ENCODE results near the gene TTC28.
"Not testable (repeated sequence)": the region's sequence is repeated elsewhere in the genome, so short reads cannot be mapped to it uniquely, and the experiment has no call there.

The TTC28 gene

GRCh38 chr22:28464127-28464526, 215.5 kb downstream of the TTC28 start:
- no peak for TF ChIP-seq CTCF (IDR thresholded peaks at IDR 0.05; ENCODE audit: borderline replicate concordance, control extremely low read depth, extremely low read depth, insufficient read depth, missing control alignments)
- in situ Hi-C loops (cut with MboI; ENCODE audit: low sequenced_read_pairs, unreplicated experiment), result no loop called here
- no peak for DNase-seq (ENCODE audit: low spot score)

GRCh38 chr22:28463408-28463807, 216.2 kb downstream of the TTC28 start:
- in situ Hi-C loops (cut with MboI; ENCODE audit: low sequenced_read_pairs, unreplicated experiment); DNase-seq (ENCODE audit: low spot score): not testable (repeated sequence)

GRCh38 chr22:28462901-28463300, 216.7 kb downstream of the TTC28 start:
- TF ChIP-seq CTCF (IDR thresholded peaks at IDR 0.05; ENCODE audit: borderline replicate concordance, control extremely low read depth, extremely low read depth, insufficient read depth, missing control alignments), result no peak
- in situ Hi-C loops (cut with MboI; ENCODE audit: low sequenced_read_pairs, unreplicated experiment), result no loop called here
- no peak for DNase-seq (ENCODE audit: low spot score)

GRCh38 chr22:28462041-28462440, 217.6 kb downstream of the TTC28 start:
- in situ Hi-C loops (cut with MboI; ENCODE audit: low sequenced_read_pairs, unreplicated experiment), result no loop called here
- TF ChIP-seq CTCF (IDR thresholded peaks at IDR 0.05; ENCODE audit: borderline replicate concordance, control extremely low read depth, extremely low read depth, insufficient read depth, missing control alignments), result no peak

GRCh38 chr22:28454431-28455064, 225.1 kb downstream of the TTC28 start:
- DNase-seq (ENCODE audit: low spot score), result no peak
- in situ Hi-C loops (cut with MboI; ENCODE audit: low sequenced_read_pairs, unreplicated experiment), result no loop called here
- no peak for TF ChIP-seq CTCF (IDR thresholded peaks at IDR 0.05; ENCODE audit: borderline replicate concordance, control extremely low read depth, extremely low read depth, insufficient read depth, missing control alignments)

More at GRCh38 chr22:28462041-28462440, 217.6 kb downstream of the TTC28 start:
- DNase-seq (ENCODE audit: low spot score), result no peak

GRCh38 chr22:28450109-28450508, 229.5 kb downstream of the TTC28 start:
- no peak for TF ChIP-seq CTCF (IDR thresholded peaks at IDR 0.05; ENCODE audit: borderline replicate concordance, control extremely low read depth, extremely low read depth, insufficient read depth, missing control alignments)
- DNase-seq (ENCODE audit: low spot score), result no peak
- in situ Hi-C loops (cut with MboI; ENCODE audit: low sequenced_read_pairs, unreplicated experiment), result no loop called here

- in situ Hi-C loops (cut with MboI; ENCODE audit: low sequenced_read_pairs, unreplicated experiment), result no loop called here
- no peak for DNase-seq (ENCODE audit: low spot score)
- no peak for TF ChIP-seq CTCF (IDR thresholded peaks at IDR 0.05; ENCODE audit: borderline replicate concordance, control extremely low read depth, extremely low read depth, insufficient read depth, missing control alignments)
Measured at GRCh38 chr22:28449041-28449440, 230.6 kb downstream of the TTC28 start.
